HepG2 (cell line): Measurements from ENCODE around the gene ENAH. TPM values are rescaled to one million over a fixed set of nuclear protein-coding genes. Genes with fewer than 3 reads are reported as not detected.

Experiments used
- AHDC1 ChIP-seq: sonication (generic); formaldehyde crosslinking; IDR thresholded peaks from 2 replicates; pipeline ENCODE4 v1.5.1; 2020; ENCODE audit warnings: mild to moderate bottlenecking, missing genetic modification reagents, borderline replicate concordance
- ATF3 ChIP-seq: sonication (generic); formaldehyde crosslinking; IDR thresholded peaks from 2 replicates; pipeline ENCODE4 v1.4.0; 2020; ENCODE audit warnings: missing genetic modification reagents
- BCL6 ChIP-seq: IDR thresholded peaks from 2 replicates; pipeline ENCODE4 v1.6.1; 2016; ENCODE audit warnings: missing genetic modification reagents, missing compliant biosample characterization
- EP300 ChIP-seq, 3 experiments: sonication (generic) in 1 of 3; formaldehyde crosslinking in 1 of 3; IDR thresholded peaks; 2 replicates each; pipeline versions ENCODE4 v1.5.1 to v1.6.1; 2011 to 2020; ENCODE audit warnings: low read depth in 2 of 3, low read length in 2 of 3, borderline replicate concordance in 1 of 3, improper control_type of control experiment in 1 of 3, mild to moderate bottlenecking in 1 of 3, missing genetic modification reagents in 1 of 3, moderate library complexity in 1 of 3
- FOXP1 ChIP-seq, 2 experiments: fragments of 450-650 bp in 1 of 2; IDR thresholded peaks; 2 replicates each; pipeline ENCODE4 v1.6.1; 2017 to 2018; ENCODE audit warnings: antibody characterized with exemption in 1 of 2
- GATAD2A ChIP-seq: IDR thresholded peaks from 2 replicates; pipeline ENCODE4 v1.6.1; 2016
- HMG20A ChIP-seq: IDR thresholded peaks from 2 replicates; pipeline ENCODE4 v1.6.1; 2016; ENCODE audit warnings: borderline replicate concordance
- ISX ChIP-seq: sonication (generic); formaldehyde crosslinking; conservative IDR thresholded peaks from 2 replicates; pipeline ENCODE4 v1.5.0; 2020; ENCODE audit warnings: missing genetic modification reagents
- MED8 ChIP-seq: sonication (generic); formaldehyde crosslinking; IDR thresholded peaks from 2 replicates; pipeline ENCODE4 v1.8.1; 2023; ENCODE audit warnings: mild to moderate bottlenecking, missing genetic modification reagents; ENCODE audit not compliant: insufficient replicate concordance
- MYC ChIP-seq: sonication (generic); formaldehyde crosslinking; IDR thresholded peaks from 2 replicates; pipeline ENCODE4 v1.9.0; 2021; ENCODE audit warnings: missing genetic modification reagents, borderline replicate concordance
- NCOA2 ChIP-seq: sonication (generic); formaldehyde crosslinking; IDR thresholded peaks from 2 replicates; pipeline ENCODE4 v1.8.0; 2022; ENCODE audit warnings: inconsistent platforms
- NR2F6 ChIP-seq, 2 experiments: IDR thresholded peaks; 2 replicates each; pipeline ENCODE4 v1.6.1; 2016; ENCODE audit warnings: antibody characterized with exemption in 1 of 2, mild to moderate bottlenecking in 1 of 2
- RXRB ChIP-seq: IDR thresholded peaks from 2 replicates; pipeline ENCODE4 v1.6.1; 2016; ENCODE audit warnings: borderline replicate concordance, missing genetic modification reagents, missing compliant biosample characterization
- SOX13 ChIP-seq, 3 experiments: fragments of 450-650 bp in 1 of 3; sonication (generic) in 1 of 3; formaldehyde crosslinking in 1 of 3; IDR thresholded peaks in 2 of 3; conservative IDR thresholded peaks in 1 of 3; 2 replicates each; pipeline versions ENCODE4 v1.5.0 to v1.6.1; 2016 to 2020; ENCODE audit warnings: antibody characterized with exemption in 1 of 3, mild to moderate bottlenecking in 1 of 3, missing compliant biosample characterization in 1 of 3, missing genetic modification reagents in 1 of 3, moderate library complexity in 1 of 3
- SUZ12 ChIP-seq: fragments of 150-350 bp; IDR thresholded peaks from 2 replicates; pipeline ENCODE4 v1.6.1; 2014; ENCODE audit warnings: low read depth, low read length
- THAP11 ChIP-seq: IDR thresholded peaks from 2 replicates; pipeline ENCODE4 v1.6.1; 2016; ENCODE audit warnings: missing biosample characterization, missing genetic modification reagents
- ZNF337 ChIP-seq: sonication (generic); formaldehyde crosslinking; IDR thresholded peaks from 2 replicates; pipeline ENCODE4 v1.5.1; 2020; ENCODE audit warnings: missing genetic modification reagents, low read depth, mild to moderate bottlenecking, borderline replicate concordance
- ZNF510 ChIP-seq: sonication (generic); formaldehyde crosslinking; IDR thresholded peaks from 2 replicates; pipeline ENCODE4 v1.4.0; 2020; ENCODE audit warnings: low read depth, mild to moderate bottlenecking, missing genetic modification reagents
- ZNF672 ChIP-seq: sonication (generic); formaldehyde crosslinking; IDR thresholded peaks from 2 replicates; pipeline ENCODE4 v1.8.1; 2022; ENCODE audit warnings: missing genetic modification reagents
- polyA plus RNA-seq, 8 experiments: library from polyadenylated mRNA; depleted of rRNA in 3 of 8; stranded (reverse) in 7 of 8; unstranded in 1 of 8; fragments of >200 nt; fragmentation: Illumina TruSeq in 4 of 8; extraction: Trizol in 4 of 8; gene quantifications; 2 replicates each; pipeline versions ENCODE4 v1.2.1 to v1.2.3, GENCODE V29; 2011 to 2016; ENCODE audit warnings: low read depth in 4 of 8, missing spikeins in 1 of 8, mixed read lengths in 1 of 8; ENCODE audit not compliant: insufficient read depth in 1 of 8
- total RNA-seq, 5 experiments: library from RNA; depleted of rRNA; stranded (reverse); fragments of >200 nt; fragmentation: Illumina TruSeq; extraction: Trizol; gene quantifications; 2 replicates each; pipeline ENCODE4 v1.2.3, GENCODE V29; 2016; ENCODE audit warnings: low read depth in 1 of 5
- TF ChIP-seq, protein P1 (sequence below): sonication (generic); formaldehyde crosslinking; IDR thresholded peaks from 2 replicates; pipeline ENCODE4 v1.4.0; 2020; ENCODE audit warnings: missing genetic modification reagents

Gene ENAH
- total and polyA plus RNA-seq, 2 of the 13 experiments (the other 11 are each of a cell fraction or from before 2014, with no cell fraction given) = 22.1 to 58.3 TPM

DNA sequence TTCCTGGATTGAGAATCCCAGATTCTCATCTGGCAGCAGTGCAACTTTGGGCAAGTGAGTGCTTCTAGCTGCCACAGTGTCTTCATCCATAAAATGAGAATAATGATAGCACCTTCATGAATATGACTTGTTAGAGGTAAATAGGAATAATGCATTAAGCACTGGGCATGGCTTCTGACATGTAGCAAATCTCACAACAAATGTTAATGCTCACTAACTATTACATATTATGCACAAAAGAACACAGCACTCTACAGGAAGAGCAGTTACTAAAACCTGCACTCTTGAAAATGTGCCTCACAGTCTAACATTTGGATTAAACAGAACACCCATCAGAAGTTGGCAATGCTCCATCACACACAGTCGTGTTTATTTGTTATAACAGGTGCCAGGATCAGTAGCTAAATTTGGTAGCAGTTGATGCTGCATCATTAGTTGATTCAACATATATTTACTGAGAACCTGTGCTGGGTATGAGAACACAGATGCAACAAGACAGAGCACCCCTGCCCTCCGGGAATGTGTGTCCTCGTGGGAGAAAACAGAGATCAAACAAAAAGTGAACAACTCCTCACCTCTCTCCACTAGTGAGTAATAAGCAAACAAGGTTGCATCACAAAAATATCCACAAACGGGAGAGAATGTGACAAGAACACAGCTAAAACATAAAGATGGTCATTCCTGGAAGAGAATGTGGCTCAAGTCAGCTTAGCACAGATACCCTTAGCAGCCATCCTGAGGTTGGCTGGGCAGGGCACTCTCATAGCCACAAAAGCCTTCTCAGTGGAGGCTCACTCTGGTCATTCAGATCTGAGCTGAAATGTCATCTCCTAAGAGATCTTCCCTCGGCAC, 198.9 kb downstream of the ENAH start (continued):
- TF ChIP-seq, protein P1, sequence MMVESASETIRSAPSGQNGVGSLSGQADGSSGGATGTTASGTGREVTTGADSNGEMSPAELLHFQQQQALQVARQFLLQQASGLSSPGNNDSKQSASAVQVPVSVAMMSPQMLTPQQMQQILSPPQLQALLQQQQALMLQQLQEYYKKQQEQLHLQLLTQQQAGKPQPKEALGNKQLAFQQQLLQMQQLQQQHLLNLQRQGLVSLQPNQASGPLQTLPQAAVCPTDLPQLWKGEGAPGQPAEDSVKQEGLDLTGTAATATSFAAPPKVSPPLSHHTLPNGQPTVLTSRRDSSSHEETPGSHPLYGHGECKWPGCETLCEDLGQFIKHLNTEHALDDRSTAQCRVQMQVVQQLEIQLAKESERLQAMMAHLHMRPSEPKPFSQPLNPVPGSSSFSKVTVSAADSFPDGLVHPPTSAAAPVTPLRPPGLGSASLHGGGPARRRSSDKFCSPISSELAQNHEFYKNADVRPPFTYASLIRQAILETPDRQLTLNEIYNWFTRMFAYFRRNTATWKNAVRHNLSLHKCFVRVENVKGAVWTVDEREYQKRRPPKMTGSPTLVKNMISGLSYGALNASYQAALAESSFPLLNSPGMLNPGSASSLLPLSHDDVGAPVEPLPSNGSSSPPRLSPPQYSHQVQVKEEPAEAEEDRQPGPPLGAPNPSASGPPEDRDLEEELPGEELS (CRISPR knock-in tag) = peak; percentile 47; the same call in 1 of the 2 replicates
- TF ChIP-seq ZNF510 (CRISPR knock-in tag) (no peak), GATAD2A (CRISPR knock-in tag) (peak; percentile 83; the same call in 1 of the 2 replicates), ZNF672 (no peak), RXRB (peak; percentile 15; the same call in 1 of the 2 replicates), EP300 (IDR thresholded peaks at IDR 0.05; ENCODE audit: low read depth in 2 of 2, low read length in 2 of 2) (peak in 1 of 2 experiments; percentile 43; a peak in 1 of 4 replicates), EP300 (CRISPR knock-in tag; IDR thresholded peaks at IDR 0.05; ENCODE audit: borderline replicate concordance) (no peak; the same call in 1 of the 2 replicates), MED8 (no peak), HMG20A (peak; percentile 43; the same call in 1 of the 2 replicates), AHDC1 (CRISPR knock-in tag) (no peak), NCOA2 (peak; percentile 19; the same call in 1 of the 2 replicates), SOX13 (IDR thresholded peaks at IDR 0.05) (no peak), SOX13 (CRISPR knock-in tag; conservative IDR thresholded peaks at IDR 0.05 in 1 of 2, IDR thresholded peaks at IDR 0.05 in 1 of 2) (peak in 1 of 2 experiments; percentile 62; a peak in 1 of 4 replicates), FOXP1 (IDR thresholded peaks at IDR 0.05) (no peak), FOXP1 (CRISPR knock-in tag; IDR thresholded peaks at IDR 0.05) (peak; percentile 73), MYC (CRISPR knock-in tag) (no peak), NR2F6 (IDR thresholded peaks at IDR 0.05) (0 out of 2 replicates have a peak, but pooled peaks have one; percentile 26), NR2F6 (CRISPR knock-in tag; IDR thresholded peaks at IDR 0.05) (0 out of 2 replicates have a peak, but pooled peaks have one; percentile 10), ZNF337 (no peak), ISX (CRISPR knock-in tag) (no peak), BCL6 (peak; percentile 77), THAP11 (peak; percentile 51), ATF3 (no peak), SUZ12 (no peak)
